GM21825 (cell line): ENCODE measurements around the gene WNK1.
"Not testable (repeated sequence)": the region's sequence is repeated elsewhere in the genome, so short reads cannot be mapped to it uniquely, and the experiment has no call there.

Experiments used
- ATAC-seq: cut with Tn5 transposase; IDR thresholded peaks from one replicate; pipeline ENCODE4 v1.9.1; 2021; ENCODE audit warnings: mild to moderate bottlenecking, moderate library complexity; ENCODE audit not compliant: unreplicated experiment

The WNK1 gene

DNA sequence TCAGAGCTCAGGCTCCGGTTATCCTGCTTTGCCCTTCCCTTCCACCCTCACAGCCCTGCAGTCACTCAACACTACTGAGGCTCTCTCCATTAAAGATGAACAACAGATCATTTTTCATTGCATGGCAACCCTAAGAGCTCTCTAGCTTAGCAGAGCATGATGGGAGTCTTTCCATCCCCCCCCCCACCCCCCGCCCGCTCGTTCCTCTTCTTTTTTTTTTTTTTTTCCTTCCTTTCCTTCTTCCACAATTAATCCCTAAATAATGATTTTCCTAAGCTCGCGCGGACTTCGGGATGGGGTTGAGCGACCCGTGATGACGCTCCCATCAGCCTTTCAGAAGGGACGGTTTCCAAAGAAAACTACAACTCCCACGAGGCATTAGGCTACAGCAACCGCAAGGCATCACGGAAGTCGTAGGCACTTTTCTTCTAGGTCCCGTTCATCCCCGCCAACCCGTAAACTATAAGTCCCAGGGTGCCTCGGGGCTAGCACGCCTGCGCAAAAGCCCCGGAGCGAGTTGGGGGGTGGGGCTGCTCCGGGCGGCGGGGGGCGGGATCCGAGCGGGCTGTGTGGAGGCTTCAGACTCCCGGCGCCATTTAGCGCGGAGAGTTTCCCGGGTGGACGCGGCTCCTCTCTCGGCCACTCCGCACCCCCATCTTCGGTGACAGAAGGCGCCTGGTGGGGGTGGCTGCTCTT lies at the start of gene WNK1:
Gene WNK1 (plus strand): TSS at position 581 of the 696 bp plus-strand sequence. CDS start 987 bp downstream, outside the sequence.
- ATAC-seq, result peak; percentile 47

- ATAC-seq, result no peak
Measured at GRCh38 chr12:704516-705242, 47.7 kb upstream of the WNK1 start.

DNA sequence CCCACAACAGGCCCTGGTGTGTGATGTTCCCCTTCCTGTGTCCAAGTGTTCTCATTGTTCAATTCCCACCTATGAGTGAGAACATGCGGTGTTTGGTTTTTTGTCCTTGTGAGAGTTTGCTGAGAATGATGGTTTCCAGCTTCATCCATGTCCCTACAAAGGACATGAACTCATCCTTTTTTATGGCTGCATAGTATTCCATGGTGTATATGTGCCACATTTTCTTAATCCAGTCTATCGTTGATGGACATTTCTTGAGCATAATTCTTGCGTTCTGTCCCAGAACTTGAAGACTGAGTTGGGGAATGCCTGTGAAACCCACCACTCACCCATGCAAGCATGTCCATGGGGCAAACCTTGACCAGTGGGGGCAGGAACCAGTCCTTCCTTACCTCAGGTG lies 44.3 kb upstream of the WNK1 start:
- ATAC-seq, result not testable (repeated sequence)

DNA sequence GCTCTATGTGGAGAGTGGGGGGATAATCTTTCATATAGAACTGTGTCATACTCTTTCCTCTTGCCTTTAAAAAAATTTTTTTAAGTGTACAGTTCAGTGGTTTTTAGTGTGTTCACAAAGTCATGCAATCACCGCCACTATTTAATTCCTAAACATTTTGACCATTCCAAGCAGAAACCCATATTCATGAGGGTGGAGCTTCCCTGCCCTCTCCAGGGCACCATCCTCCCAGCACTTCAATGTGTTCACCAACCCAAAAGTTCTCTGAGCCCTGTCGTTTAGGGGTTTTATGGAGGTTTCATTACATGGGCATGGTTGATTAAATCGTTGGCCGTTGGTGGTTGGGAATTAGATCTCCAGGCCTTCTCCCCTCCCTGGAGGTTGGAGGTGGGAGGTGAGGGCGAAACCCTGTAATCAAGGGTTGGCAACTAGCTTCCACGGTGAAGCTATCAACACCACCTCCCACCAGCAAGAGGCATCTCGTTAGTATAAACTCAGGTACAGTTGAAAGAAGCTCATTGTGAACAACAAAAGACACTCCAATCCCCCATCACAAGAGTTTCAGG lies 42.8 kb upstream of the WNK1 start:
- ATAC-seq, result no peak

DNA sequence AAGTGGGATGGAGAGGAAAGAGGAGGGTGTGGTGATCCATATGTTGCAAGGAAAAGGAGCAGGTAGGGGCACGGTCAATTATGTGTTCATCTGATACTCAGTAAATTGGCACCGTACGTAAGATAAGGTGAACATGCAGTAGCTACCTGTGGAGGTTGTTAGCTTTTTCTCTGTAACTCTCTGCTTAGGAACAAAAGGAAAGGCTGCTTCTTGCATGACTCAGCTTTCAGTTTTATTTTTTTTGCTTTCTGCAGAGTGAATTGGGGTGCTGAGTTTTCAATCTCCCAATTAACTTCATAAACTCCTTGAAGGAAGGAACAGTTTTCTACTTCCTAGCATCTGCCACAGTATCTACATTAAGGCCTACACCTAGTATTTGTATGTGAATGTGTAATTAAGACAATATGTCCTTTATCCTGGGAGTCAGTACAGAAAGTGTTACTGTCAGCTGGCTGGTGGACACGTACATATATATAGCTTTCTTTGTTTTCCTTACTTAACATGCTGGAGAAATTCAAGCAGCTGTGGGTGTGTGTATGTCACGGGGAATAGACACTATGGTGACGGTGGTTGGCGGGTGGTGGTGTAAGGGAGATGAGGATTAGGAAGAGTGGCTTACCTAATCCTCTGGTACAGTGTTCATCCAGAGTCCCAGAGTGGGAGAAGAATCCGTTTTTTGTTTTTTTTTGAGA lies 40.1 kb upstream of the WNK1 start:
- ATAC-seq, result no peak

DNA sequence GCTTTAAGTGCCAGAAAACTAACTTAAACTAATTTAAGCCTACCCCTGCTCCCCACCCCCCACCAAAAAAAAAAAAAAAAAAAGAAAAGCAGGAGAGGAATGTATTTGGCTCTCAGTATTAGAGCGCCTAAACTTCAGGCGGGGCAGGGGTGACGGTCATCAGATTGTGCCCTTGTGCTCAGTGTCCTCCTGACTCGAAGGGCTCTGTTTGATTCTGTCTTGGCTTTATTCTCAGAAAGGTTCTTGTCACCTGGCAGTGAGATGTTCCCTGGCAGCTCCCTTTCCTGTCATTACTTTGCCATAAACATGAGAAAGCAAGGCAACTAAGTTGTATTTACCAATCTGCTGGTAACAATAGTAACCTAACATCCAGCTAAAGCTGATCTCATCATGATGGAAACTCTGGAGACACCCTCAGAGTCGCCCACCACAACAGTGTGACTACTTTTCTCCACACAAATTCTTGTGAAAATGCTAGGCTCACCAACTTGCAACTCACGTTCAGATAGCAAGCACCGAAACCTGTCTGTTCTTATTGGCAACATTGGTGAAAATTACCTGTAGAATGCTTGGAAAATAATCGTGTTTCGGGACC lies 39.0 kb upstream of the WNK1 start:
- ATAC-seq, result no peak

GRCh38 chr12:716506-716905 lies 35.9 kb upstream of the WNK1 start:
- ATAC-seq, result no peak

- ATAC-seq, result no peak
Measured at GRCh38 chr12:718756-719102, 33.6 kb upstream of the WNK1 start.

DNA sequence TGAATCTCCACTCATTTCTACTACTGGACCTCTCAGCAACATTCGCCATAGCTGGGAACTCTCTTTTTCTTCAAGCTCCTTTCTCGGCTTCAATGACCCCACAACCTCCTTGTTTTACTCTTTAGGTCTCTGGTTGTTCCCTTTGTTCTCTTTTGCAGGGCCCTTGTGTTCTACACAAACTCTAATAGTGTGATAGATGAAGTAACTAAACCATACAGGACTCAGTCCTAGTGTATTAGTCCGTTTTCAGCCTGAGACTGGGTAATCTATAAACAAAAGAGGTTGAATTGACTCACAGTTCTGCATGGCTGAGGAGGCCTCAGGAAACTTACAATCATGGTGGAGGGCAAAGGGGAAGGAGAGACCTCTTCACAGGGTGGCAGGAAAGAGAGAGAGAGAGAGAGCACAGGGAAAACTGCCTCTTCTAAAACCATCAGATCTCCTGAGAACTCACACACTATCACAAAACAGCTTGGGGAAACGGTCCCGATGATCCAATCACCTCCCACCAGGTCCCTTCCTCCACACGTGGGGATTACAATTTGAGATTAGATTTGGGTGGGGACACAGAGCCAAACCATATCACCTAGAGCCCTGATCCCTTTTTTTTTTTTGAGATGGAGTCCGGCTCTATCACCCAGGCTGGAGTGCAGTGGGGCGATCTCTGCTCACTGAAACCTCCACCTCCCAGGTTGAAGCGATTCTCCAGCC lies 32.0 kb upstream of the WNK1 start:
- ATAC-seq, result no peak

DNA sequence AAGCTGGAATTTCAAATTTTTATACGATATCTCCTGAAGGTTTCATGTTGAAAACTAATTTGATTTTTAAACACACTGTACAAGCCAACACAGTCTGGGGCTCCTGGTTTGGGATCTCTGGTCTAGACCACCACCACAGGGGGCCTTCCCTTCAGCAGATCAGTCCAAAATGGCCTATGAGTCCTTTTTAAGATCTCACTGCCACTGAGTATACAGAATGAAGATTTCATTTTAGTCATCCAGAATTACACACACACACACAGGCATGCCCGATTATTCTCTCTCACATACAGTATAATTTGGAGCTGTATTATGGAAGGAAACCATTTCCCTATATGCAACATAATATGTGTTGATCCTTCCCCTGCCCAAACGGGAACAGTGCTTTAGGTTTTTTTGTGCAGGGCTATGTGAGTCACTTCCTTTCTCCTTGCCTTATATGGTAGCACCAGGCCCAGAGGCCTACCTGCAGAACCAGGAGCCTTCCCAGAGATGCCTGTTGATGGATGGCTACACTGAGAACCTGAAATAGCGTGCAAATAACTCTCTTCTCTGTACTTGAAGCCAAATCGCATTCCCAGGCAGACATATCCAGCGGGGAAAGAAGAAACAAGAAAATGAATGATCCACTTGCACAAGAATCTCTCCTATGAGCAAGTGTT lies 28.1 kb upstream of the WNK1 start:
- ATAC-seq, result no peak

- no peak for ATAC-seq
Measured at GRCh38 chr12:725076-725475, 27.3 kb upstream of the WNK1 start.

GRCh38 chr12:726281-727140 lies 25.9 kb upstream of the WNK1 start:
- no peak for ATAC-seq

DNA sequence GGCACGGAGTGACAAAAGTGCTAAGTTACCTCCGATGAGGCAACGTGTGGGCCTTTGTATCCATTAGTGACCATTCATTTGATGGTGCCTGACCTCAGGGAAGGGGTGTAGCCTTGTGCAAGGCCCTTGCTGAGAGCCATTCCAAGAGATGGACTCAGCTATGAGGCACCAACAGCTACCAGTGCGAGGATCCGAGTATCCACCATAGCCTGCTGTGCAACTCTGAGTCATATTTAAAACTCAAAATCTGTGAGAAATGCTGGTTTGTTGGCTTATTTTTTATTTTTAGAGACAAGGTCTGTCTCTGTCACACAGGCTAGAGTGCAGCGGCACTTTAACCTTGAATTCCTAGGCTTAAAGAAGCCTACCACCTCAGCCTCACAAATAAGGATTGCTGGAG lies 25.1 kb upstream of the WNK1 start:
- no peak for ATAC-seq

- no peak for ATAC-seq
Measured at GRCh38 chr12:728781-729180, 23.6 kb upstream of the WNK1 start.

- ATAC-seq, result no peak
Measured at GRCh38 chr12:729221-729620, 23.2 kb upstream of the WNK1 start.

GRCh38 chr12:730550-730949 lies 21.8 kb upstream of the WNK1 start:
- ATAC-seq, result no peak

GRCh38 chr12:737122-737739 lies 15.1 kb upstream of the WNK1 start:
- ATAC-seq, result no peak

GRCh38 chr12:738712-739111 lies 13.7 kb upstream of the WNK1 start:
- no peak for ATAC-seq

GRCh38 chr12:739349-739748 lies 13.0 kb upstream of the WNK1 start:
- no peak for ATAC-seq
